Glomerular visceral epithelial cell (primary cell): Measurements from ENCODE around the gene NOP9.
A peak's percentile ranks its signal among the peaks of the same experiment; 100 is the strongest.

Experiments used
- DNase-seq: peaks from one replicate; pipeline ENCODE4 v3.0.0-alpha.2; 2016; ENCODE audit errors: extremely low spot score

The NOP9 gene

DNA sequence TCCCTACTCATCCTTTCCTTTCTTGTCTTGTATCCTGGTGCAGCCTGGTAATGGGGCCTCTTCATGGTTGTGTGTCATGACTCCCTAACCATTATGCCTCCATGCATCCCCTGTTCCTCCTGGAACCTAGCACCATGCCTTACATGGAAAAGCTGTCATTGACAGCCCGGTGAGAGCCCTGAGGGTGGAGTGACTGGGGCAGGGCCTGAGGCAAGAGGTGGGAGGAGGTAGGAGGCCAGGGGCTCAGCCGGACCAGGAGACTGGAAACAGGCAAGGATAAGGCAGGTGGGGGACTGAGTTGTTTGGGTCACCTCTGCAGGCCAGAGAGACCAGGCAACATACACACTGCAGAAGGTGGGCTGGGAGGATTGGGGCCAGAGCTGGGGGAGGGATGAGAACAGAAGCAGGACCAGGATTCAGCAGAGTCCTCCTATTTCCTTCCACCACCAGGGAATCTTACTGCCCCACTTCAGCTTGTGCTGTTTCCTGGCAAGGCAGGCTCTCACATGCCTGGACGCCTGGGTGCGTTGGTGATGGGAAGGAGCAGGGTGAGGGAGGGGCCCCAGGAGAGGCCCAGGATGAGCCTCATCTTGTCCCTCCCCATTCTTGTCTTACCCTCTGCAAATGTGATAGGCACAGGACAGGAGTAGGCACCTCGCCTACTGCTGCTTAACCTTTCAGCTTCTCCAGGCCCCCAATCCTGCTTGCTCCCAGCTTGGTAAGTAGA is 10.1 kb downstream of the NOP9 start, which contains the start of gene LTB4R2:
TSS of gene LTB4R2 (plus strand) at position 603 of the 727 bp plus-strand sequence. CDS start 525 bp downstream, outside the sequence.
- DNase-seq: no peak

DNA sequence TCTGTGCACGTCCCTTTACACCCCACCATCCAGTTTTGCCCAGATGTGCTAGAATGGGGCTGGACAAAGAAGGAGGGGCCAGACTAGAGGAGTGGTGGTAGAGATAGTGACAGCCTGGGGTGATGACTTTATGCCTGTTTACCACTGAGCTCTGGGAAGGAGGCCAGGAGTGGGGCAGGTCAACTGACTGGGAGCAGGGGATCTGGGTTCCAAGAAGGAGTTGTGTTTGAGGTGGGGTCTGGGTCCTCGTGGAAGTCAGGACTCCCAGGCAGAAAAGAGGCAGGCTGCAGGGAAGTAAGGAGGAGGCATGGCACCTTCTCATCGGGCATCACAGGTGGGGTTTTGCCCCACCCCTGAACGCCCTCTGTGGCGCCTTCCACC is 10.6 kb downstream of the NOP9 start:
- DNase-seq: no peak

DNA sequence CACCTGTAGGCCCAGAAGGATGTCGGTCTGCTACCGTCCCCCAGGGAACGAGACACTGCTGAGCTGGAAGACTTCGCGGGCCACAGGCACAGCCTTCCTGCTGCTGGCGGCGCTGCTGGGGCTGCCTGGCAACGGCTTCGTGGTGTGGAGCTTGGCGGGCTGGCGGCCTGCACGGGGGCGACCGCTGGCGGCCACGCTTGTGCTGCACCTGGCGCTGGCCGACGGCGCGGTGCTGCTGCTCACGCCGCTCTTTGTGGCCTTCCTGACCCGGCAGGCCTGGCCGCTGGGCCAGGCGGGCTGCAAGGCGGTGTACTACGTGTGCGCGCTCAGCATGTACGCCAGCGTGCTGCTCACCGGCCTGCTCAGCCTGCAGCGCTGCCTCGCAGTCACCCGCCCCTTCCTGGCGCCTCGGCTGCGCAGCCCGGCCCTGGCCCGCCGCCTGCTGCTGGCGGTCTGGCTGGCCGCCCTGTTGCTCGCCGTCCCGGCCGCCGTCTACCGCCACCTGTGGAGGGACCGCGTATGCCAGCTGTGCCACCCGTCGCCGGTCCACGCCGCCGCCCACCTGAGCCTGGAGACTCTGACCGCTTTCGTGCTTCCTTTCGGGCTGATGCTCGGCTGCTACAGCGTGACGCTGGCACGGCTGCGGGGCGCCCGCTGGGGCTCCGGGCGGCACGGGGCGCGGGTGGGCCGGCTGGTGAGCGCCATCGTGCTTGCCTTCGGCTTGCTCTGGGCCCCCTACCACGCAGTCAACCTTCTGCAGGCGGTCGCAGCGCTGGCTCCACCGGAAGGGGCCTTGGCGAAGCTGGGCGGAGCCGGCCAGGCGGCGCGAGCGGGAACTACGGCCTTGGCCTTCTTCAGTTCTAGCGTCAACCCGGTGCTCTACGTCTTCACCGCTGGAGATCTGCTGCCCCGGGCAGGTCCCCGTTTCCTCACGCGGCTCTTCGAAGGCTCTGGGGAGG is 11.3 kb downstream of the NOP9 start, which contains the start of gene LTB4R:
TSS of gene LTB4R (plus strand) at position 857 of the 959 bp plus-strand sequence. CDS start 4,150 bp downstream, outside the sequence.
- no peak for DNase-seq

DNA sequence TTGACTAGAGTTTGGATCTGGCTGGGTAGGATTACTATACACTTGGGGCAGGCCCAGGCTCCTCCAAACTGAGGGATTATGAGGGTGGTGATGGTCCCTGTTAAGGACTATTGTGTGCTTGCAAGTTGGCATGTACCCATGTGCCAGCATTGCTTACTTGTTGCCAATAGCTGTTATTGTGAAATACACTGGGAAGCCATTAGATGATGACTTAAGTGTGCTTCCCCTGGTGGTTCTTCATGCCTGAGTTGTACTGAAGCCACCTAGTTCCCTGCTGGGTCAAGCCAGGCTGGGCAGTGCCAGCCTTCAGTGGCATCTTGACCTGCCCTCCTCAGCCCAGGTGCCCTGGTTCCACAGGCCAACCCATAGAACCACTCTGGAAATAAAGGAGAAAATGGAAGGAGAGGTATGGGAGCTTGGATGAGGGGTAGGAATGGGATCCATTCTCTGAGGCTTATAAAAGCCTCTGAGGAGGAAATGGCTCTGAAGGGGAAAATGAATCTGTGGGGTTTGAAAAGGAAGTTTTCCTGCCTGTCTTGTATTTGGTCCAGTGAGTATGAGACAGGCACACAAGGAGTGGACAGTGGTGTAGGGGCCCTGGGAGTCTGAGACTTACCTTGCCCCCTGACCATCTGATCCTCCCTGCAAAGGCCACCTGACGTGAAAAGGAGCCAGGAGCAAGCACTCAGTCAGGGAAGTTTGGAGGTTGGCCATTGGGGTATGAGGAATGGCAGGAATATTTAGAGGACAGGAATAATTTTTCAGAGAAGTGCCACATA is 12.4 kb downstream of the NOP9 start:
- no peak for DNase-seq

DNA sequence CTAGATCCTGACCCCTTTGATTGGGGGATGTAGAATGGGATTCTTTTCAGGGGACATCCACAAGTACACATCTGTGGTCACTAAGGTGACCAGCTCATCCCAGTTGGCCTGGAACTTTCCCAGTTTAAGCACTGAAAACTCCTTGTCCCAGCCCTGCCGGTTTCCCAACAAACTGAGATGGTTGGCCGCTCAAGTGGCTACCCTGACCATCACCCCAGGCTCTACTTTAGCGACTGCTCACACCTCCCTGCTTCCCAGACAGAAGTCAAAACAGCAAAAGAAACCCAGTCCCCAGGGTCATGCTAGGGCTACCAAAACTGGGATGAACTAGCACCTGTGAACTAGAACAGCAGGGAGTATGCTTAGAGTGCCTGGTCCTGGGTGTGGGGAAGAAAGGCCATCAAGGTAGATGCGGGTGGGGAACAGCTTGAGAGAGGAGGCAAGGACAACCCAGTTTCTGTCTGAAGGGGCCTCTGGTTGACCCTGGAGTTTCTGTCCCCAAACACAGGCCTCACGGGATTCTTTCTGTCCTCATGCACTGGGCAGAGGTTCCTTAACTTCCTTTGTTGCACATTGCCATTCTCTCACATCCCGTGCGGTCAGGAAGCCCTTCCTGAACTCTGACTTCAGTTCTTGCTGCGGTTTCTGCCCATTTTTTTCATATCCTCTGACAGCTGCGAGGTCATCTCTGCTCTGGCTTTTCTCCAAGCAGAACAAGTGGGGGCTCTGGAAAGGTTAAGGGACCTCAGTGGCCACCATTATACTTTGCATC is 13.3 kb downstream of the NOP9 start:
- peak; percentile 35 for DNase-seq

DNA sequence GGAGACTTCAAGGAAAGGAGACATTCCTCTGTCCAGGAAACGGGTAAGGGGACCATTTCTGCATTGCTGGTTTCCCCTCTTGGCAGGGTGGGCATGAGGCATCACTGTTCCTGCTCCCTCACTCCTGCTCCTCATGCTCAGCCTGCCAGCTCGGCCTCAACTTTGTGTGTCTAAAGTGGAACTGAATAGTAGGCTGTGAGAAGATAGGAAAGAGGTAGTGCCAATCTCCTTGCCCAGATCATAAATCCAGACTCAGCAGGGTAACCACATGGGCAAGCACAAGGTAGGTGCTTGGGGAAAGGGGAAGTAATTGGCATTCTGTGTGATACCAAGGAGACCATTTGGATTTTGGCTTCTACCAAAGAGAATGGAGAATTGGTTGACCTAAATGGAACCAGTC is 14.3 kb downstream of the NOP9 start:
- no peak for DNase-seq

DNA sequence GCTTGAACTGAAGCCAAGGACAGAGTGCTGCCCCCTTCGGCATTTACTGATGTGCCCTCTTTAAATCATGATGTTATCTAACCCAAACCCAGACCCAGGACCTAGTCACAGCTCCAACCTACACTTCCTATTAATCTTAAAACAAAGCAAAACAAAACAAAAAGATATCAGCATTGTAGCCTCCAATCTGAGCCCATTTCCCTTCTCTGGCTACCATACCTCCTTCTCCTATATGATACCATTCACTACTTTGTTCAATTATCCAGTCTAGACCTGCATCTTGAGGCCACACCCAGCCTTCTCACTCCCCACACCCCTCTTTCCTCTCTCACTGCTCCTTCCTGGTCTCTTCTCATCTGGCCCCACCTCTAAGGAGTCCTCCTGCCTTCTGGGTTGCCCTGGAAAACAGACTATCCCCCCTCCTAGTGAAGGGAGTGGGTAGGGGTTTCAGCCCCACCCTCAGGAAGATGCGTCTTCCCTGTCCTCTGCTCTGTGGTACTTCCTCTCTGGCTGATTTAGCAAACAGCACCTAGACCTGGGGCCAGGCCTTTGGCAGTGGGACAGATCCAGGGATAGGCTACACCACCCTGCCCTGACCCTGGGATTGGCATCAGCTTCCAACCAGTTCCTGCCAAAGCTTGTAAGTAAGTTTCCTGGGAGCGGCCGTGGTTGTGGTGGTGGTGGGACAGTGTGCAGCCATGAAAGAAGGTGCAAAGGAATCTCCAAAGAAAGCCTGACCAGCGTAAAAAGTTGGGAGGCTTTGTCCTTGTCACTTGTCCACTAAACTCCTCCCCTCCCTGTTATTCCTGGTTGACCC is 14.9 kb downstream of the NOP9 start:
- DNase-seq: no peak

DNA sequence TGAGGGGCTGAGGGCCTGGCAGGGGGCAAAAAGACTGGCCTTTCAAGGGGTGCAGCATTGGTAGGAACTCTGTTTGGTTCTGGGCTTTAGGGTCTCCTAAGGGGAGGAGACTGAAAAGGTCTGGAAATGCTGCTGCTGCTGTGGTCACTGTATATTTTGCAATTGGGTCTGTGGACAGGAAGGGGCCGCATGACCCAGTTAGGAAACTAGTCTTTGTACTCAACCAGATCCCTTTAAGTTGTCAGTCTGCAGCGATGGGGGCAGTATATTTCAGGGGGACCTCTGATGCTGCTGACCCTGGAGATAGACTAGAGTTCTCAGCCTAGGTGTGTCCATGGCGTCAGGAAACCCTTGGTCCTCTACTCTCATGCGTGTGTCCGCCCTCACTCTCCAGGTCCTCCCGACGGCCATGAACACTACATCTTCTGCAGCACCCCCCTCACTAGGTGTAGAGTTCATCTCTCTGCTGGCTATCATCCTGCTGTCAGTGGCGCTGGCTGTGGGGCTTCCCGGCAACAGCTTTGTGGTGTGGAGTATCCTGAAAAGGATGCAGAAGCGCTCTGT is 15.7 kb downstream of the NOP9 start:
- DNase-seq: no peak

DNA sequence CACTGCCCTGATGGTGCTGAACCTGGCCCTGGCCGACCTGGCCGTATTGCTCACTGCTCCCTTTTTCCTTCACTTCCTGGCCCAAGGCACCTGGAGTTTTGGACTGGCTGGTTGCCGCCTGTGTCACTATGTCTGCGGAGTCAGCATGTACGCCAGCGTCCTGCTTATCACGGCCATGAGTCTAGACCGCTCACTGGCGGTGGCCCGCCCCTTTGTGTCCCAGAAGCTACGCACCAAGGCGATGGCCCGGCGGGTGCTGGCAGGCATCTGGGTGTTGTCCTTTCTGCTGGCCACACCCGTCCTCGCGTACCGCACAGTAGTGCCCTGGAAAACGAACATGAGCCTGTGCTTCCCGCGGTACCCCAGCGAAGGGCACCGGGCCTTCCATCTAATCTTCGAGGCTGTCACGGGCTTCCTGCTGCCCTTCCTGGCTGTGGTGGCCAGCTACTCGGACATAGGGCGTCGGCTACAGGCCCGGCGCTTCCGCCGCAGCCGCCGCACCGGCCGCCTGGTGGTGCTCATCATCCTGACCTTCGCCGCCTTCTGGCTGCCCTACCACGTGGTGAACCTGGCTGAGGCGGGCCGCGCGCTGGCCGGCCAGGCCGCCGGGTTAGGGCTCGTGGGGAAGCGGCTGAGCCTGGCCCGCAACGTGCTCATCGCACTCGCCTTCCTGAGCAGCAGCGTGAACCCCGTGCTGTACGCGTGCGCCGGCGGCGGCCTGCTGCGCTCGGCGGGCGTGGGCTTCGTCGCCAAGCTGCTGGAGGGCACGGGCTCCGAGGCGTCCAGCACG is 16.4 kb downstream of the NOP9 start:
- no peak for DNase-seq

DNA sequence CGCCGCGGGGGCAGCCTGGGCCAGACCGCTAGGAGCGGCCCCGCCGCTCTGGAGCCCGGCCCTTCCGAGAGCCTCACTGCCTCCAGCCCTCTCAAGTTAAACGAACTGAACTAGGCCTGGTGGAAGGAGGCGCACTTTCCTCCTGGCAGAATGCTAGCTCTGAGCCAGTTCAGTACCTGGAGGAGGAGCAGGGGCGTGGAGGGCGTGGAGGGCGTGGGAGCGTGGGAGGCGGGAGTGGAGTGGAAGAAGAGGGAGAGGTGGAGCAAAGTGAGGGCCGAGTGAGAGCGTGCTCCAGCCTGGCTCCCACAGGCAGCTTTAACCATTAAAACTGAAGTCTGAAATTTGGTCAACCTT is 16.9 kb downstream of the NOP9 start:
- no peak for DNase-seq

DNA sequence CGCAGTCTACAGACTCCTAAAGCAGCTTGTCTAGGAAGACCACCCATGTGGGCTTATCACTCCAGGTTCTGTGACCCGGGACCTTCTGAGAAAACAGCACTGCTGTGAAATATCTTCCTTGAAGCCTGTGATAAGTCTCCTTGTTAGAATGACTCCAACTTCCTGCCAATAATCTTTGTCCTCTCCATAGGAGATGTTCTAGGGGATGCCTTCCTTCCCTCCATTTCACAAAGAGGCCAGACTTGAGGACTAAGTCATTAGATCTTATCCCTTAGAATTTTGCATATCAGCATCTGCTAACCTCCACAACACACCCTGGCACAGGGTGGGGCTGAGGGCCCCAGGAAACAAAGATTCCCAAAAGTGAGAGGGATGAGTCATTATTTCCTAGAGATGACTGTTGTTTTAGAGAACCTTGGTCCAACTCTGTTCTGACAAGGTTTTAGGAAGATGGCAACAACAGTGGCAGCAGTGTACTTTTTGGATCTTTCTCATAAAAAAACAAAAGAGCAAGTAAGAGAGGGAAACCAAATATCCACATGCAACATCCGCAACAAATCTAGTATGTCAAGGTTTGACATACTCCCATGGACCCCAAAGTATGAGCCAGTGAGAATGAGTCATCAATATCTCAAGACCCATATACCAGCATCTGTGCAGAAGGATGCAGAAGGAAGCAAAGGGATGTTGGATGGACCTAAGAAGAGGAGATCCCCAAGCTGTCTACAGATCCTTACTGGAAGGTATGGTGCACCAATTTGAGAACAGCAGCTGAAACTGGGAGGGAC is 17.7 kb downstream of the NOP9 start:
- no peak for DNase-seq

DNA sequence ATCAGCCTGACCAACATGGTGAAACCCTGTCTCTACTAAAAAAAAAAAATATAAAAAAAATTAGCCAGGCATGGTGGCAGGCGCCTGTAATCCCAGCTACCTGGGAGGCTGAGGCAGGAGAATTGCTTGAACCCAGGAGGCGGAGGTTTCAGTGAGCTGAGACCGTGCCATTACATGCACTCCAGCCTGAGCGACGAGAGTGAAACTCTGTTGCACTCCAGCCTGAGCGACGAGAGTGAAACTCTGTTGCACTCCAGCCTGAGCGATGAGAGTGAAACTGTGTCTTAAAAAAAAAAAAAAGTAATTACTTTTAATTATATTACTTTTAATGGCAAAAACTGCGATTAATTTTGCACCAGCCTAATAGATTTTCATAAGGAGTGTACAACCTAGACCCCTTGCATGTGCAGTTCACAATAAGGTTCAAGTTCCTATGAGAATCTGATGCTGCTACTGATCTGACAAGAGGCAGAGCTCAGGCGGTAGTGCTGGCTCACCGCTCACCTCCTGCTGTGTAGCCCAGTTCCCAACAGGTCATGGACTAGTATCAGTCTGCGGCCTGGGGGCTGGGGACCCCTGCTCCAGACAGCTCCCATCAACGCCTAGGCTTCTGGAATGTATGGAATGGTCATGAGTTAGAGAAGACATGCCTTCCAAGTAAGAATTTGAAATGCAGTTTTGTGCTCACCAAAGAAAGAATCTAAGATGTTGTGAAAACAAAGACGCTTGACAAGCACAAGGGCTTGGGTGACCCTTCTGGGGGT is 21.7 kb downstream of the NOP9 start:
- DNase-seq: no peak

DNA sequence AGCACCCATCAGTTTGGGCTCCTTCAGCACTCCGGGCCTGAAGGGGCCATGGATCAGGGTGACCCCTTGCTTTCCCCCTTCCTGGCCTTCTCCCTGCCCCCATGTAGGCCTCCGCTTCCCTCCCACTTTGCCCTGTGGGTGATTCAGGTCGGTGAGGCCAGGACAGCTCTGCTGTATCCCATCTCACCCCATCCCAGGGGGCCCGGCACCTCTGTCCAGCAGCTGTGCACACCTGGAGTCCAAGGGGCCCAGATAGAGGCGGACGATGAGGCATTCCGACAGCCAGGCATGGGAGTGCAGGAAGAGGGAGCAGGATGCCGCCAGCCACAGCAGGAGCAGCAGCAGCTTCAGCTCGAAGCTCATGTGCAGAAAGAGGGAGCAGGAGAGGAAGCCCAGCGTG is 23.0 kb downstream of the NOP9 start:
- no peak for DNase-seq

DNA sequence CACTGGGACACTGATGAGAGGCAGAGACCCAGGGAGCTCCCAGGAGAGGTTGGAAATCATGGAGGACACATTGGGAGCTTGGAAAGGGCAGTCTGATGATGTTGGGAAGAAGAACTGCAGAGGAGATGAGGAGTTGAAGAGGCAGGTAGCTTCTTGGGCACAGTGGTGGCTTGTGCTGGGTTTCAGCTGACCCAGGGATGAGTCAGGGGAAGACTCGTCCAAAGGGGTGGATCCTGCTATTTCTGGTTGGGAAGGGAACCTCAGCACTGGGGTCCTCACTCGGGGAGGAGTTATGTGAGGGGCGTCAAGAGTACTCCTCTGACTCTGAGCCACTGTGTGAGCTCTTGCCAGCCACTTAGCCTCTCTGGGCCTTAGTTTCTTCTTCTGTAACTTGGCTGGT is 23.7 kb downstream of the NOP9 start:
- DNase-seq: no peak

DNA sequence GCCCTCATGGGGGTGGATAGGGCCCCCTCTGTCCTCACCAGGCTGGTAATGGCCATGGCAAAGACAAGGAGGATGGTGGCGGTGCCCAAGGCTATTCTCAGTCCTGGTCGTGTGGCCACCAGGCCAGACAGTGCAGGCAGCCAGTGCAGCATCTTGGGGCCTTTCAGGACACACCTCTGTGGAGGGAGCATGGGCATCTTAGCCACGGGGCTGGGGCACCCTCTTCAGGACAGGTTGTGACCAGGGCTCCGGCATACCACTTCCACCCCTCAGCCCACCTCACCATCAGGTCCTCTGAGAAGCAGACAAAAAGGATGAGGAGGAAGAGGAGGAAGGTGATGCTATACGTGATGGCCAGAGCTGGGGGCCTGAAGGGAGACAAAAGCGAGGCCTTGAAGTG is 24.4 kb downstream of the NOP9 start:
- DNase-seq: no peak

DNA sequence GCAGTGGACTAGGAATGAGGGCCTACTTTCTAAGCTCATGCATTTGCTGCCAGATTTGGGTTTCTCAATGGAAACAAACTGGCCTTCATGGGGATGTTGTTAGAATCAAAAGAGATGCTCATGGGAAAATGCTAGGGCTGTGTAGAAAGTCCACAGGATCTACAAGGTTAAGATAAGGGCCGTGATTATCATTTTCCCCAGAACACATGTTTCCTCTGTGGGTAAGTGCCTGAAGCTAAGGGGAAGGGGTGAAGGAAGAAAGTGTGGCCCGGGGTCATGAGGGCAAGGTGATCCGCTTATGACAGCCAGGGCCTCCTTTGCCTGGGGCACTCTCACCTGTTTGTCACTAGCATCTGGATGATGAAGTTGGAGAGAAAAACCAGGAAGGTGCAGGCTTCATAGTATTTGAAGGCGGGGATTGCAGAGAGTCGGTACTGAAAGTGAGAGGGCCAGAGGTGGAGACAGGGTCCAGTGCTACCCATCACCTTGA is 25.4 kb downstream of the NOP9 start:
- DNase-seq: no peak

DNA sequence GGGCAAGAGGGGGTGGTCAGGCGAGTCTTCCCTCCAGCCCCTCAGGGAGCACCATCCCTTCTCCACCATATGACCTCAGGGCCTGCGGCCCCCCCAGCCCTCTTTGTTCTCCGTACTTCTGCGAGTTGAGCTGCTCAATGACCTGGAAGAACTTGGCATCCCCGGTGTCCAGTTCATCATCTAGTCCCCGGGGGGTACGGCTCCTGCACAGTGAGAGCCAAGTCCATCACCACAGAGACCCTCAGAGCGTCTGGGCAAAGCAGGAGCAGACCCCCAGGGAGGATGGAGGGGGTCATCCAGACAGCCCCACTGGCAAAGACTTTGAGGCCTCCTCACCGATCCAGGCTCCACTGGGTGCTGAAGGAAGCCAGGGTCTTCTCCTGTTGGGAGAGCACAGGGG is 26.3 kb downstream of the NOP9 start:
- DNase-seq: no peak

DNA sequence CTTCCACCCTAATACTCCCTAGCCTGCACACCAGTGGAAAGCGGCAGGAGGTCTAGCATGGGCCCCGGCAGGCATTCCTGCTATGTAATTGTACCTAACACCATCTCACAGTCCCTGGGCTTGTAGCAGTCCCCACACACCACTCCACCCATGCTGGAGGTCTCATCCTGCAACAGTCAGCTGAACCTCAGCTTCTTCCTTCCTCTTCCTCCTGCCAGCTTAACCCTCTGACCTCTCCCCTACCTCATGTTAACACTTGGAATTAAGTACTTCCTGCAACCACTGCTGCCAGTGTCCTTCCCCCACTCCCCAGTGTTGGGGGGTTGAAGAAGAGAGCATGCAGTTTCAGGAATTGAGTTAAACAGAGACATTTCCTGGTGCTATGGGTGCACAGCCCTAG is 27.7 kb downstream of the NOP9 start:
- no peak for DNase-seq
